Uterine smooth muscle cell (primary cell): ENCODE measurements around the gene ADORA2B. TPM values are rescaled to one million over a fixed set of nuclear protein-coding genes. Genes with fewer than 3 reads are reported as not detected.

Source experiments
- total RNA-seq: library from RNA; depleted of rRNA; stranded (reverse); fragments of >200 nt; gene quantifications from 2 replicates; pipeline ENCODE4 v1.2.3, GENCODE V29; 2014

ADORA2B gene
- 13.6 and 15.7 TPM in 2 replicates for total RNA-seq

GRCh38 chr17:15944759-15945526, at the start of gene ADORA2B:
TSS of gene ADORA2B (plus strand) at chr17:15945130. CDS start at chr17:15945249, 119 bp downstream.

GRCh38 chr17:15999141-15999973, 54.4 kb downstream of the ADORA2B start, which contains the start of the genes TTC19 and ZSWIM7:
TSS of gene TTC19 (plus strand) at chr17:15999824. CDS start at chr17:15999849, 25 bp downstream.
TSS of gene ZSWIM7 (minus strand) at chr17:15999704. CDS start at chr17:15999594, 110 bp downstream.

Other genes with a start within 250 kb of the ADORA2B start
- 35.9 and 48.5 TPM in 2 replicates for gene ZNF286A, start 245.4 kb upstream of the ADORA2B start, total RNA-seq
- gene TBC1D26, start 212.8 kb upstream of the ADORA2B start, total RNA-seq: under 0.01 TPM in 2 replicates
- 11.2 and 17.5 TPM in 2 replicates for gene ZSWIM7, start 54.6 kb downstream of the ADORA2B start, total RNA-seq
- gene TTC19, start 54.7 kb downstream of the ADORA2B start, total RNA-seq: 33.9 and 40.0 TPM in 2 replicates